GM19043 (cell line): ENCODE measurements around the gene RAD54L.
A peak's percentile ranks its signal among the peaks of the same experiment; 100 is the strongest.

Source experiments
- ATAC-seq: cut with Tn5 transposase; IDR thresholded peaks from one replicate; pipeline ENCODE4 v1.9.1; 2021; ENCODE audit warnings: low read depth; ENCODE audit not compliant: unreplicated experiment

RAD54L gene

GRCh38 chr1:46284597-46285564 is 37.3 kb downstream of the RAD54L start:
- no peak for ATAC-seq

- no peak for ATAC-seq
These were observed 38.3 kb downstream of the RAD54L start for GRCh38 chr1:46285730-46286477.

DNA sequence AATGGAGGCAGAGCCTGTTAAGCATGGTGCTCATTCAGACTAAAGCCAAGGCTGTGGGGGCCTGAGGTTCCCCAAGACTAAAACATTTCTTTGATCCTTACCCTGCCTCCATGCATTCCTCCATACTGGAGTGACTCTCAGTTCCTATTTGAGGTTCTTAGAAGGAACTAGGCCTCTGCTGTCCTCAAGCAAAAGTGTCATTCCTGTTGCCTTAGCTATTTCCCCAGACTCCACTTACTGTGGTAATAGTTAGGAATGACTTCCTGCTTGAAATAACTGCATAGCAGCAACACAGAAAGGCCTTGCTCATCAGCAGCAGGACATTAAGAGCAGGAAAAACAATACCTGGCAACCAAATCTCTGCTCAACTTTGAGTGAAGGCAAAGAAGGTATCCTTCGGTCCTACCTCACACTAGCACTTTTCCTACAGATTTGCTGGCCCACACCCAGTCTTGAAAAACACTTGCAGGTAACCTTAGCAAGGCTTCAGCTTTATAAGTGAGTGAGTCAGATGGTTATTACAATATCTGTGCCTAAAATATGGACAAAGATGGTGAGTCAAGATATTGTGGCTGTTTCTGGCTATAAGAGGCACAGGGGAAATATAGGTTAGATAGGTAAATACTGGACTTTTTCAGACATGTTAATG is 41.0 kb downstream of the RAD54L start:
- no peak for ATAC-seq

- no peak for ATAC-seq
These were observed 41.6 kb downstream of the RAD54L start for GRCh38 chr1:46289134-46289494.

DNA sequence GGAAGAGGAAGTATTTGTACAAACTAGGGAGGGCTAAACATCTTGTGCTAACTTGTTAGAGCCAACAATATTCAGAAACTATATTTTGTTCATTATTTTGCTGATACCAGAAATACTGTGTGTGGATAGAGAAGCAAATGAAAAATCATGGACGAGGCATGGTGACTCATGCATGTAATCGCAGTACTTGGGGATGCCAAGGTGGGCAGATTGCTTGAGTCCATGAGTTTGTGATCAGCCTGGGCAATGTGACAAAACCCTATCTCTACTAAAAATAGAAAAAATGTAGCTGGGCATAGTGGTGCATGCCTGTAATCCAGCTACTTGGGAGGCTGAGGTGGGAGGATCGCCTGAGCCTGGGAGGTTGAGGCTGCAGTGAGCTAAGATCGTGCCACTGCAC is 42.4 kb downstream of the RAD54L start:
- ATAC-seq: no peak

DNA sequence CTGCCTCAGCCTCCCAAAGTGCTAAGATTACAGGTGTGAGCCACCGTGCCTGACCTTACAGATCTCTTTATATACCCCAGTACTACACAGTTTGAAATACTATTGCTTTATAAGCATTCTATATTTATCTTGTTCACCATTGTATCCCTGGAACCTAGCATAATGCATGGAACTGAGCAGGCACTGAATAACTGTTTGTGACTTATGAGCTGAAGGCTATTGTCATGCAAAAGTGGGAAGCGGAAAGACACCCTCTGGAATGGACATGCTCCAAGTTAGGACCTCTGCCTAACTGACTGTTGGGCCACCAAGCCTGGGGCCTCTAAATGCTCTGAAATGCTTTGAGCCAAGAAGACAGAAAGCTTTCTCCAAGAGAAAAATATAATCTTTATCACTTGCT is 47.7 kb downstream of the RAD54L start:
- ATAC-seq: no peak

DNA sequence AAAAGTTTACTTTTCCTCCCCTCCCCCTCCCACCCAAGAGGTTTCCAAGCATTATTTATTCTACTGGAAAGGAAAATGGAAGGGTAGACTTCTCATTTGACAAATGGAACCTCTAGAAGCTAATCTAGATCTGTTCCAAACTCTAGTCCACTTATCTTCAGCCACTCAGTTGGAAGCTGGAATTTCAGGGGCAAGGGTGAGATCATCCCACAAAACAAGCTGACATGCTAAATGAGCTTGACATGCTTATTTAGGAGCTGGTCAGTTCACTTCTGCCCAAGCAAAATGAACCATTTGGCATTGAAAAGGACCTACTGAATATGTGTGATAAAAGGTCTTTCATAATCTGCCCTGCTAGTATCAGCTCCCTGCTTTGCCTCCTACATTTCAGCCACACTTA is 50.8 kb downstream of the RAD54L start:
- ATAC-seq: no peak

GRCh38 chr1:46300673-46301405 is 53.3 kb downstream of the RAD54L start:
- no peak for ATAC-seq

GRCh38 chr1:46301406-46301807 is 53.8 kb downstream of the RAD54L start:
- no peak for ATAC-seq

DNA sequence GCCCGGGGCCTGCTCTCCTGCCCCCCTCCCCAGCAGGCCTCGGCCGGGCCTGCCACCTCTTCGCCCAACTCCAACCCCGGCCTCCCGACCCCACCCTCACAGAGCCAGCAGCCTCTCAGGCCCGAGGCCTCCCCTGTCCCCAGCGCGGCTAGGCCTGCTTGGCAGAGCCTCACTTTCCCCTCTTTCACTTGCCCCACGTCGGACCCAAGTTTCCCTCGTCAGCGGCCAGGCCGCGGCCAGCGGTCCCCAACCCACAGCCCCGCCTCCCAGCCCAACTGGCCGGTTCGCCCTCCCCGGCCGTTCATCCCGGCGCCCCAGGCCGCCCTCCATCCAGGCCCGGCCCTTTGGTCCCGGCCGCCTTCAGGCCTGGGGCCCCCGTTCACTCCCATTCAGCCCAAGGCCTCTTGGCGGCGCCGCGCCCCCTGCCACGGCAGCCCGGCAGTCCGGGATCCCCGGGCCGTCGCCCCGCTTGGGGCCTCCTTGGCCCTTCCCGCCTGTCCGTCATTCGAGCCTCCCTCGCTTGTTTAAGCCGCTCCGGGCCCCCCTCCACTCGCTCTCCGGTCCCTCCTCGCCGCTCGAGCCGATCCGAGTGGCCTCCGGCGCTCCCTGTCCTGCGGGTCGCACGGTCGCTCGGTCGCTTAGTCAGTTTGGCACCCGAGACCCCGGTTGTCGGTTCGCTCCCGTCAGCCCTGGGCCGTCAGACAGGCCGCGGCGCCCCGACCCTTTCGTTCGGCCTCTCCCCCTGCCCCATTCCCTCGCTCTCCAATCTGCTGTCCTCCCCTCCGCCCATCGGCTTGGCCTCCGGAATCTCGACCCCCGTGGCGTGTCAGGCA is 54.5 kb downstream of the RAD54L start:
- no peak for ATAC-seq

GRCh38 chr1:46302641-46303037 is 55.1 kb downstream of the RAD54L start:
- no peak for ATAC-seq

- ATAC-seq: peak; percentile 81
These were observed 55.7 kb downstream of the RAD54L start, which contains the start of the genes LRRC41 and UQCRH for GRCh38 chr1:46303038-46303871. Gene LRRC41, minus strand, starts transcription at chr1:46303616. Its CDS starts 294 bp downstream, at chr1:46303322. Gene UQCRH, plus strand, starts transcription at chr1:46303698. Its CDS starts 69 bp downstream, at chr1:46303767.

DNA sequence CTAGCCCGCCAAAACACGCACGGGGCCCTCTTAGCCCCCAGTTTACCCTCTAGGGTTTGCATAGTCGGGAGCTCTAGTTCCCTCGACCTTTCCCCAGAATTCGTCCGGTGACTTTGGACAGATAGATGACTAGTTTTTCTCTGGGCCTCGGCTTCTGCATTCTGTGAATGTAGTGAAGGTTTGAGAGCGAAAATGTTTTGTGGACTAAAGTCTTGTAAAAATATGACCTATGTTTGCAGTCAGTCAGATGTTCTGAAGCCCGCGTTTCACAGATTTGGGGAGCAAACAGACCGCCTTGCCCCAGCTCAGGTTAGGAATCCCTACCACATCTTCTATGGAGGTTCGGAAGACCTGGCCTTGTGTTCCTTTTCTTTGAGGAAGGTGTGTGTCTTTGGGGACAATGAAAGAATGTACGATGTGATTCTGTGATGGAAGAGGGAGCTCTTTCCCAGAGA is 56.3 kb downstream of the RAD54L start:
- ATAC-seq: no peak

- ATAC-seq: no peak
These were observed 58.6 kb downstream of the RAD54L start for GRCh38 chr1:46306159-46306530.

DNA sequence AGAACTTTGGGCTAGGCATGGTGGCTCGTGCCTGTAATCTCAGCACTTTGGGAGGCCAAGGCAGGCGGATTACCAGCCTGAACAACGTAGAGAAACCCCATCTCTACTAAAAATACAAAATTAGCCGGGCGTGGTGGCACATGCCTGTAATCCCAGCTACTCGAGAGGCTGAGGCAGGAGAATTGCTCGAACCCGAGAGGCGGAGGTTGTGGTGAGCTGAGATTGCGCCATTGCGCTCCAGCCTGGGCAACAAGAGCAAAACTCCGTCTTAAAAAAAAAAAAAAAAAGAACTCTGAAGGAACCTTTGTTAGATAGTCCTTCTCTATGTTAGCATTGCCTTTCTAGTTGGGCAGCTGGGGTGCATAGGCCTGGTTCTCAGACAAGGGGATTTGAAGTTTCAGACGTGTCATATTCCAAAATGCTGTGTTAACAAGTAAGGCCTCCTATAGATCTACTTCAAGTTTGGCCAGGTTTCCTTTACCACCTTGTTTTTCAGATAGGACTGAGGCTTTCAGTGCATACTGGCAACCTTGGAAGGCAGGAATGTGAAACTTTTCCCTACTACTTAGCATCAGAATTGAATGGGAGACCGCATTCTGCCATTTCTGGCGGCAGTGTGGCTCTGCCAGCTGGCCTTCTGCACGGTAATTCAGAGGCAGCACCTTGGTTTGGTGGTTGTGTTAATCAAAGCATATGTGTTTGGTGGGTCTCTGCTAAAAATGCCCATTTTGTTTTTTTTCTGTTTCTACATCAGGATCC is 62.0 kb downstream of the RAD54L start:
- ATAC-seq: no peak

- ATAC-seq: no peak
These were observed 62.8 kb downstream of the RAD54L start for GRCh38 chr1:46310321-46310720.

GRCh38 chr1:46315669-46316403 is 68.3 kb downstream of the RAD54L start:
- ATAC-seq: no peak
